Neutrophil (primary cell): ENCODE results near the gene CENATAC.

Source experiments
- H3K27ac ChIP-seq: fragments of 200-600 bp; sonication (generic); 2 replicates; pipeline ENCODE4 v1.5.1; 2016; ENCODE audit warnings: mild to moderate bottlenecking, moderate library complexity
- H3K27me3 ChIP-seq: fragments of 200-600 bp; sonication (generic); 2 replicates; pipeline ENCODE4 v1.6.0; 2016; ENCODE audit warnings: mild to moderate bottlenecking
- H3K36me3 ChIP-seq: fragments of 200-600 bp; sonication (generic); 2 replicates; pipeline ENCODE4 v1.5.1; 2017
- H3K4me1 ChIP-seq, 2 experiments: fragments of 200-600 bp in 1 of 2; sonication (generic) in 1 of 2; 1 replicate in 1 of 2; 2 replicates in 1 of 2; pipeline versions ENCODE4 v1.5.1 to v1.6.1; 2013 to 2016; ENCODE audit warnings: low read depth in 1 of 2, low read length in 1 of 2, mild to moderate bottlenecking in 1 of 2, moderate library complexity in 1 of 2; ENCODE audit not compliant: control insufficient read depth in 1 of 2, insufficient read depth in 1 of 2
- H3K4me3 ChIP-seq, 2 experiments: fragments of 200-600 bp in 1 of 2; sonication (generic) in 1 of 2; 1 replicate in 1 of 2; 2 replicates in 1 of 2; pipeline ENCODE4 v1.5.1; 2013 to 2016; ENCODE audit warnings: low read depth in 1 of 2, low read length in 1 of 2, mild to moderate bottlenecking in 1 of 2, moderate library complexity in 1 of 2
- H3K9me3 ChIP-seq: fragments of 200-600 bp; sonication (generic); 2 replicates; pipeline ENCODE4 v1.5.1; 2016
- CTCF ChIP-seq: fragments of 200-600 bp; sonication (generic); IDR thresholded peaks from 2 replicates; pipeline ENCODE4 v1.5.1; 2016; ENCODE audit warnings: antibody characterized with exemption

CENATAC gene

DNA sequence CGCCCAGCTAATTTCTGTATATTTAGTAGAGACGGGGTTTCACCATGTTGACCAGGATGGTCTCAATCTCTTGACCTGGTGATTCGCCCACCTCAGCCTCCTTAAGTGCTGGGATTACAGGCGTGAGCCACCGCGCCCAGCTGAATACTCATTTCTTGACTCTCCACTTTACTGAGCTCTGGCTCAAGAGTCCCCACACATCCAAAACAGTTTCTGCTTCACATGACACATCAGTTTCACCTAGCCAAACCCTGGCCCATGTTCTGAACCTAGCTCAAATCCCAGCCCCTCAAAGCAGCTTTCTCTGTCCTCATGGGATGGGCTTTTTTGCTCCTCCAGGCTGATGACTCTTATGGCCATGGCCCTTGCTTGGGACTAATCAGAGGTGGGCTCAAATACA lies 49.3 kb downstream of the CENATAC start:
- Histone ChIP-seq H3K27me3 (no peaks in the 10 kb centered on the region), H3K36me3 (peaks cover 58% of the 10 kb centered on the region)
- no peak for TF ChIP-seq CTCF

DNA sequence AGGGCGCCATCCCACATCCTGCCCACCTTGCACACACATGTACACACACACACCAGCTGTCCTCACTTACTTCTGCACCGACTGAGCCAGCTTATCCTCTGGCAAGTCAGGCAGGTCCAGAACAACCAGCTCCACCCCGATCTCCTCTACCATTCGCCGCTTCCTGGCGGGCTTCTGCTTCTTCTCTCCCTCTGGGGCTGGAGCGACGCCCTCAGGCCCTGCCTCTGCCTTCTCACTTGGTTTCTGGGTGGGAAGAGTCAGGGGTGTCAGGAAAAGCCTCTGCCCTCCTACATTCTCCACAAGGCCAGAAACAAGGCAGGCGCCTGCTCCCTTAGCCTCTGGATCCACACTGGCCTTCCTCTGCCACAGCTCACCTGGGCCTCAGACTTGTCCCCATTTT lies 50.7 kb downstream of the CENATAC start:
- Histone ChIP-seq H3K4me1 (no peaks in the 10 kb centered on the region), H3K9me3 (no peaks in the 10 kb centered on the region), H3K4me3 (no peak overlapping the region), H3K27me3 (no peaks in the 10 kb centered on the region), H3K36me3 (peaks cover 68% of the 10 kb centered on the region), H3K27ac (no peak overlapping the region)
- no peak for TF ChIP-seq CTCF

More for the DNA sequence above, 49.3 kb downstream of the CENATAC start:
- H3K9me3 ChIP-seq = no peaks in the 10 kb centered on the region
- no peak overlapping the region for H3K4me3 ChIP-seq
- H3K27ac ChIP-seq = no peak overlapping the region
- no peaks in the 10 kb centered on the region for H3K4me1 ChIP-seq

DNA sequence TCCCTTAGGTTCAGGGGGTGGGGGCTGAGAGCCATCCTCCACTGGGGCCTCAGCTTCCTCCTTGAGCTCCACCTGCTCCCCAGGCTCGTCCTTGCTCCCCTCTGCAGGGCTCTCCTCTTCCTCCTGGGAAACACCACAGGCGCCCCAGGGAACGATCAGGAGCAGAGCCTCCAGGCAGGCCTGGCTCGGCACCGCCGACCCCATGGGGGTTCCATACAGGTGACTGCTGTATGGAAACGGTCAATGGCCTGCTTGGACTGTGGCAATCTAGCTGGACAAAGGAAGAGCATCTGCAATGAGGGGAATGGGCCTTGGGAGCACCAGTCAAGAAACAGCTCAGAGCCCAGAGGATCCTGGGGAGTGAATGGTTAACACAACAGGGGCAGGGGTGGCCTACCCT lies 51.1 kb downstream of the CENATAC start:
- Histone ChIP-seq H3K4me3 (no peak overlapping the region), H3K27me3 (no peaks in the 10 kb centered on the region), H3K4me1 (no peaks in the 10 kb centered on the region), H3K36me3 (peaks cover 71% of the 10 kb centered on the region), H3K9me3 (no peaks in the 10 kb centered on the region), H3K27ac (no peak overlapping the region)
- no peak for TF ChIP-seq CTCF

GRCh38 chr11:119051440-119052162 lies 53.7 kb downstream of the CENATAC start:
- no peak for TF ChIP-seq CTCF
- peaks cover 71% of the 10 kb centered on the region for H3K36me3 ChIP-seq
- no peak overlapping the region for H3K4me3 ChIP-seq
- peaks cover 9% of the 10 kb centered on the region in 2 experiments for H3K4me1 ChIP-seq
- H3K9me3 ChIP-seq = no peaks in the 10 kb centered on the region
- H3K27ac ChIP-seq = no peak overlapping the region
- no peaks in the 10 kb centered on the region for H3K27me3 ChIP-seq

DNA sequence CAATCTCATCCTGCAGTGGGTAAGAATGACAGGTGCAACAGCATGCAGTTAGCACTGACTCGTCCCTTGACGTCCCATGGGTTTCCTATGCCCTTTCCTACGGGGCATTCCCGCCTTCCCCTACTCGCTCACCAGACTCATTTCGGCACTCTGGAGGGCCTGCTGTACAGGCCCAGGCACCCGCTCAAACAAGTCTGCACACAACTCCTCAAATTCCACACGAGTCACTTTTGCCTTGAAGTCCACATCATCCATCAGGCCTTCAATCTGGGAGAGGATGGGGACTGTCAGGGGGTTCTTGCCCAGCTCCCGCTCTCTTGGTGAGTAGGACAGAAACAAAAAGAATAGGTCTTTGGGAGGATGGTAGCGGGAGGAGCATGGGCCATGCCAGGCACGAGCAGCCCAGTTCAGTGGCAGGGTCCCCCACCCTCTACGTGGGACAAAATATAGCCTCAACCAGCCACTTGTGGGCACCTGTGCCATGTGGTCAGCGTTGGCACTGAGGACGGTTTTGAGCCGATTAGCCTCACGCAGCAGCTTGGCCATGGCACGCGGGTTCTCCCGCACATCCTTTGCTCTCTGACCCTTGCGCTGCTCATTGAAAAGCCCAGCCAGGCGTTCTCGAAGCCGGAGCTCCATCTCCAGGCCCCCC lies 54.4 kb downstream of the CENATAC start:
- Histone ChIP-seq H3K27ac (no peak overlapping the region), H3K4me1 (peaks cover 10 to 13% of the 10 kb centered on the region in 2 experiments), H3K27me3 (no peaks in the 10 kb centered on the region), H3K36me3 (peaks cover 67% of the 10 kb centered on the region), H3K4me3 (no peak overlapping the region), H3K9me3 (no peaks in the 10 kb centered on the region)
- TF ChIP-seq CTCF = no peak
